ENCODE measurements around the gene PSEN2.

DNA sequence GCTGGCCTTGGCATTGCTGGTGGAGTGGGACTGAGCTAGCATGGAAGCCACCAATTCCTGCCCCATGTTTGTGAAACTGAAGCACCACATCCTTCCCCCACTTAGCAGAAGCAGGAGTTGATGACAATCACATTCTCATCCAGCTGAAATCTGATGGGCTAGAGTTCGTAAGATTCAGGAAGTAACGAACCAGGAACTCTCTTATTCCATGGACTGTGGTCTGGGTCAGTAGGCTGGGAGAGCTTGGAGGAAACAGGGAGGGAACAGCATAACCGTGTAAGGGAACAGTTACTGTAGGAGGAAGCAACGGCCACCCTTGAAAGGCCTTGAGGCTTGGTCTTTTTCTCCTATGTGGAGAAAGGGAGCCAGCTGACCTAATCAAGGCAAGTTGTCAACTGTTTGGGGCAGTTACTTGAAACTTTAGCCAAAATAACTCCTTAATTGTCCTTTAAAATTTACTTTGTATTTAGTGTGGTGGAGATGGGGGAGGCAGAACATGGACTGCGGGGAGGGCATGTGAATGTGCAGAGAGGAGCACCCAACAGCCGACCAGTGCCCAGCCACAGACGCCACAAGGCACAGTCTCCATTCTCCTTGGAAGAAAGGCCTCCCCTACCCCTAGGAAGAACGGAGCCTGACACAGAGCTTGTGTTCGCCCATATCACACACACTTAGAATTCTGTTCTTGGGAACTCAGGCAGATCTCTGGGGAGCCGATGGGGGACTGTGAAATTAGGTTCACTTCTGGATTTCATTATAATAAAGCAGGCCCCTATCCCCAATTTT, 67.7 kb downstream of the PSEN2 start:
- TF ChIP-seq, protein P1, sequence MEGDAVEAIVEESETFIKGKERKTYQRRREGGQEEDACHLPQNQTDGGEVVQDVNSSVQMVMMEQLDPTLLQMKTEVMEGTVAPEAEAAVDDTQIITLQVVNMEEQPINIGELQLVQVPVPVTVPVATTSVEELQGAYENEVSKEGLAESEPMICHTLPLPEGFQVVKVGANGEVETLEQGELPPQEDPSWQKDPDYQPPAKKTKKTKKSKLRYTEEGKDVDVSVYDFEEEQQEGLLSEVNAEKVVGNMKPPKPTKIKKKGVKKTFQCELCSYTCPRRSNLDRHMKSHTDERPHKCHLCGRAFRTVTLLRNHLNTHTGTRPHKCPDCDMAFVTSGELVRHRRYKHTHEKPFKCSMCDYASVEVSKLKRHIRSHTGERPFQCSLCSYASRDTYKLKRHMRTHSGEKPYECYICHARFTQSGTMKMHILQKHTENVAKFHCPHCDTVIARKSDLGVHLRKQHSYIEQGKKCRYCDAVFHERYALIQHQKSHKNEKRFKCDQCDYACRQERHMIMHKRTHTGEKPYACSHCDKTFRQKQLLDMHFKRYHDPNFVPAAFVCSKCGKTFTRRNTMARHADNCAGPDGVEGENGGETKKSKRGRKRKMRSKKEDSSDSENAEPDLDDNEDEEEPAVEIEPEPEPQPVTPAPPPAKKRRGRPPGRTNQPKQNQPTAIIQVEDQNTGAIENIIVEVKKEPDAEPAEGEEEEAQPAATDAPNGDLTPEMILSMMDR (conservative IDR thresholded peaks at IDR 0.05): no peak
- TF ChIP-seq EZH2 (IDR thresholded peaks at IDR 0.05; ENCODE audit: low read depth): no peak
